Cardiac ventricle fibroblast (primary cell): ENCODE results near the gene ATP10D. TPM values are rescaled to one million over a fixed set of nuclear protein-coding genes. Genes with fewer than 3 reads are reported as not detected.

Experiments
- total RNA-seq: library from RNA; depleted of rRNA; stranded (reverse); fragments of >200 nt; gene quantifications from 2 replicates; pipeline ENCODE4 v1.2.3, GENCODE V29; 2015

Gene ATP10D
- total RNA-seq: 11.5 and 12.5 TPM in 2 replicates

GRCh38 chr4:47485047-47485692, at the start of gene ATP10D:
ATP10D (plus strand) TSS chr4:47485275; CDS start chr4:47512541, 27,266 bp downstream.

GRCh38 chr4:47463235-47463956, 21.7 kb upstream of the ATP10D start, which contains the start of gene COMMD8:
COMMD8 (minus strand) TSS chr4:47463702; CDS start chr4:47463651, 51 bp downstream.

Other genes with a start within 250 kb of the ATP10D start
- 10.2 and 11.2 TPM in 2 replicates for gene COMMD8, start 21.6 kb upstream of the ATP10D start, total RNA-seq